Neural cell (in vitro differentiated cells): ENCODE results near the gene BMPR1B. TPM values are rescaled to one million over a fixed set of nuclear protein-coding genes. Genes with fewer than 3 reads are reported as not detected.
"Not testable (repeated sequence)": the region's sequence is repeated elsewhere in the genome, so short reads cannot be mapped to it uniquely, and the experiment has no call there.

Experiments
- H2AFZ ChIP-seq: fragments of 200-600, 300-800 bp; sonication (generic), shearing (Covaris generic); 2 replicates; pipeline ENCODE4 v1.6.0; 2014; ENCODE audit warnings: low read depth, mild to moderate bottlenecking, antibody characterized with exemption, low read length, moderate library complexity
- H3F3A ChIP-seq: fragments of 200-600 bp; shearing (Covaris generic); 2 replicates; pipeline ENCODE4 v1.6.1; 2016; ENCODE audit warnings: mild to moderate bottlenecking, moderate library complexity, mixed read lengths, antibody characterized with exemption, low read length; ENCODE audit not compliant: insufficient read depth, poor library complexity, severe bottlenecking
- H3K27ac ChIP-seq: fragments of 200-600, 300-800 bp; sonication (generic), shearing (Covaris generic); 2 replicates; pipeline ENCODE4 v1.5.1; 2014; ENCODE audit warnings: mild to moderate bottlenecking, low read length, moderate library complexity
- H3K27me3 ChIP-seq: fragments of 300-800, 200-600 bp; sonication (generic), shearing (Covaris generic); 2 replicates; pipeline ENCODE4 v1.6.0; 2014; ENCODE audit warnings: mild to moderate bottlenecking, low read depth, low read length, moderate library complexity; ENCODE audit not compliant: insufficient read depth
- H3K36me3 ChIP-seq: fragments of 300-800, 200-600 bp; sonication (generic), shearing (Covaris generic); 2 replicates; pipeline ENCODE4 v1.5.1; 2014; ENCODE audit warnings: mild to moderate bottlenecking, antibody characterized with exemption, low read length, moderate library complexity; ENCODE audit not compliant: insufficient read depth
- H3K4me2 ChIP-seq: fragments of 300-800, 200-600 bp; sonication (generic), shearing (Covaris generic); 2 replicates; pipeline ENCODE4 v1.6.0; 2014; ENCODE audit warnings: mild to moderate bottlenecking, low read length
- H3K4me3 ChIP-seq: fragments of 300-800, 200-600 bp; sonication (generic), shearing (Covaris generic); 2 replicates; pipeline ENCODE4 v1.5.1; 2014; ENCODE audit warnings: mild to moderate bottlenecking, low read length, moderate library complexity
- H3K79me2 ChIP-seq: fragments of 200-600 bp; shearing (Covaris generic); replicated peaks from 2 replicates; pipeline ENCODE4 v1.6.0; 2014; ENCODE audit warnings: mild to moderate bottlenecking, low read length, moderate library complexity; ENCODE audit not compliant: insufficient read depth
- H3K9ac ChIP-seq: fragments of 300-800, 200-600 bp; sonication (generic), shearing (Covaris generic); 2 replicates; pipeline ENCODE4 v1.6.1; 2016; ENCODE audit warnings: mild to moderate bottlenecking, low read length, mixed read lengths
- H3K9me2 ChIP-seq: fragments of 200-600 bp; shearing (Covaris generic); 2 replicates; pipeline ENCODE4 v1.6.1; 2016; ENCODE audit warnings: mild to moderate bottlenecking, low read length, mixed read lengths; ENCODE audit not compliant: insufficient read depth
- H3K9me3 ChIP-seq: fragments of 200-600, 300-800 bp; sonication (generic), shearing (Covaris generic); 2 replicates; pipeline ENCODE4 v1.6.1; 2016; ENCODE audit warnings: mild to moderate bottlenecking, mixed run types, low read length, moderate library complexity, mixed read lengths
- H4K20me1 ChIP-seq: fragments of 200-600 bp; shearing (Covaris generic); 2 replicates; pipeline ENCODE4 v1.6.1; 2016; ENCODE audit warnings: mild to moderate bottlenecking, mixed run types; ENCODE audit not compliant: insufficient read depth
- EP300 ChIP-seq: fragments of 450-650 bp; conservative IDR thresholded peaks from 2 replicates; pipeline ENCODE4 v1.6.1; 2014; ENCODE audit warnings: antibody characterized with exemption, mild to moderate bottlenecking, moderate library complexity; ENCODE audit not compliant: poor library complexity, severe bottlenecking
- EZH2 ChIP-seq: fragments of 200-600, 300-800 bp; shearing (Covaris generic), sonication (generic); IDR thresholded peaks from 2 replicates; pipeline ENCODE4 v1.6.1; 2014; ENCODE audit warnings: antibody characterized with exemption, low read length, borderline replicate concordance, mild to moderate bottlenecking; ENCODE audit not compliant: insufficient read depth, poor library complexity, severe bottlenecking
- MXI1 ChIP-seq: fragments of 450-650 bp; conservative IDR thresholded peaks from 2 replicates; pipeline ENCODE4 v1.6.1; 2014; ENCODE audit warnings: antibody characterized with exemption, mild to moderate bottlenecking; ENCODE audit not compliant: poor library complexity, severe bottlenecking
- POLR2AphosphoS5 ChIP-seq: IDR thresholded peaks from 2 replicates; pipeline ENCODE4 v1.6.1; 2012
- RAD21 ChIP-seq: fragments of 450-650 bp; conservative IDR thresholded peaks from 2 replicates; pipeline ENCODE4 v1.6.1; 2014; ENCODE audit warnings: antibody characterized with exemption, mild to moderate bottlenecking, moderate library complexity
- SMC3 ChIP-seq: fragments of 450-650 bp; conservative IDR thresholded peaks from 2 replicates; pipeline ENCODE4 v1.6.1; 2014; ENCODE audit warnings: antibody characterized with exemption, mild to moderate bottlenecking, moderate library complexity; ENCODE audit not compliant: poor library complexity
- TAF1 ChIP-seq: IDR thresholded peaks from 2 replicates; pipeline ENCODE4 v1.6.1; 2012; ENCODE audit warnings: low read depth
- polyA plus RNA-seq: library from polyadenylated mRNA; depleted of rRNA; stranded (reverse); fragments of >200 nt; gene quantifications from 2 replicates; pipeline ENCODE4 v1.2.3, GENCODE V29; 2014
- TF ChIP-seq, protein P1 (sequence below): fragments of 450-650 bp; IDR thresholded peaks from 2 replicates; pipeline ENCODE4 v1.5.1; 2014; ENCODE audit warnings: antibody characterized with exemption, mild to moderate bottlenecking, moderate library complexity; ENCODE audit not compliant: poor library complexity, severe bottlenecking
- TF ChIP-seq, protein P2 (sequence below): IDR thresholded peaks from 2 replicates; pipeline ENCODE4 v1.6.1; 2012; ENCODE audit warnings: borderline replicate concordance

BMPR1B gene
- polyA plus RNA-seq, 1 donor from 2014 or later, result 1.6 TPM

DNA sequence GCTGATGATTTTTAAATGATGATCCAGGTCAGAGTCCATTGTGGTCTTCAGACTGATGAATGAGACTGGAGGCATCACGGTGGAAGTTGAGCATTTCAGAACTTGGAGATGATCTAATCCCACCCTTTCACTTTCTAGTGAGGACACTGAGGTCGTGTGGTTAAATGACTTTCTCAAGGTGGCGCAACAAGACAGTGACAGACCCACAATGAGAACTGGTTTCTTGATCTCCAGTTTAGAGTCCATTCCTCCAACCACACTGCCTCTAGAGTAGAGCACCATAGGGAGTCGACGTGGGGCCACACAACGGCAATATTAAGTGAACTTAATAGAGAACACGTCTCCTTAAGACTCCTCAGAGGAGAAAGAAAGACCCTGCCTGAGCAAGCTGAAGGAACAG is 410.1 kb downstream of the BMPR1B start:
- Histone ChIP-seq H3K9me2 (no peaks in the 10 kb centered on the region), H3K79me2 (no peaks in the 10 kb centered on the region), H3K4me3 (no peak overlapping the region), H3K9me3 (no peaks in the 10 kb centered on the region), H3K27ac (no peak overlapping the region), H3K9ac (no peak overlapping the region), H3K27me3 (no peaks in the 10 kb centered on the region), H3F3A (no peaks in the 10 kb centered on the region), H2AFZ (no peak overlapping the region), H3K36me3 (no peaks in the 10 kb centered on the region), H3K4me2 (no peak overlapping the region), H4K20me1 (no peaks in the 10 kb centered on the region)
- no peak for TF ChIP-seq SMC3
- no peak for TF ChIP-seq MXI1
- TF ChIP-seq TAF1, result no peak
- TF ChIP-seq, protein P1, sequence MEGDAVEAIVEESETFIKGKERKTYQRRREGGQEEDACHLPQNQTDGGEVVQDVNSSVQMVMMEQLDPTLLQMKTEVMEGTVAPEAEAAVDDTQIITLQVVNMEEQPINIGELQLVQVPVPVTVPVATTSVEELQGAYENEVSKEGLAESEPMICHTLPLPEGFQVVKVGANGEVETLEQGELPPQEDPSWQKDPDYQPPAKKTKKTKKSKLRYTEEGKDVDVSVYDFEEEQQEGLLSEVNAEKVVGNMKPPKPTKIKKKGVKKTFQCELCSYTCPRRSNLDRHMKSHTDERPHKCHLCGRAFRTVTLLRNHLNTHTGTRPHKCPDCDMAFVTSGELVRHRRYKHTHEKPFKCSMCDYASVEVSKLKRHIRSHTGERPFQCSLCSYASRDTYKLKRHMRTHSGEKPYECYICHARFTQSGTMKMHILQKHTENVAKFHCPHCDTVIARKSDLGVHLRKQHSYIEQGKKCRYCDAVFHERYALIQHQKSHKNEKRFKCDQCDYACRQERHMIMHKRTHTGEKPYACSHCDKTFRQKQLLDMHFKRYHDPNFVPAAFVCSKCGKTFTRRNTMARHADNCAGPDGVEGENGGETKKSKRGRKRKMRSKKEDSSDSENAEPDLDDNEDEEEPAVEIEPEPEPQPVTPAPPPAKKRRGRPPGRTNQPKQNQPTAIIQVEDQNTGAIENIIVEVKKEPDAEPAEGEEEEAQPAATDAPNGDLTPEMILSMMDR, result no peak
- TF ChIP-seq, protein P2, sequence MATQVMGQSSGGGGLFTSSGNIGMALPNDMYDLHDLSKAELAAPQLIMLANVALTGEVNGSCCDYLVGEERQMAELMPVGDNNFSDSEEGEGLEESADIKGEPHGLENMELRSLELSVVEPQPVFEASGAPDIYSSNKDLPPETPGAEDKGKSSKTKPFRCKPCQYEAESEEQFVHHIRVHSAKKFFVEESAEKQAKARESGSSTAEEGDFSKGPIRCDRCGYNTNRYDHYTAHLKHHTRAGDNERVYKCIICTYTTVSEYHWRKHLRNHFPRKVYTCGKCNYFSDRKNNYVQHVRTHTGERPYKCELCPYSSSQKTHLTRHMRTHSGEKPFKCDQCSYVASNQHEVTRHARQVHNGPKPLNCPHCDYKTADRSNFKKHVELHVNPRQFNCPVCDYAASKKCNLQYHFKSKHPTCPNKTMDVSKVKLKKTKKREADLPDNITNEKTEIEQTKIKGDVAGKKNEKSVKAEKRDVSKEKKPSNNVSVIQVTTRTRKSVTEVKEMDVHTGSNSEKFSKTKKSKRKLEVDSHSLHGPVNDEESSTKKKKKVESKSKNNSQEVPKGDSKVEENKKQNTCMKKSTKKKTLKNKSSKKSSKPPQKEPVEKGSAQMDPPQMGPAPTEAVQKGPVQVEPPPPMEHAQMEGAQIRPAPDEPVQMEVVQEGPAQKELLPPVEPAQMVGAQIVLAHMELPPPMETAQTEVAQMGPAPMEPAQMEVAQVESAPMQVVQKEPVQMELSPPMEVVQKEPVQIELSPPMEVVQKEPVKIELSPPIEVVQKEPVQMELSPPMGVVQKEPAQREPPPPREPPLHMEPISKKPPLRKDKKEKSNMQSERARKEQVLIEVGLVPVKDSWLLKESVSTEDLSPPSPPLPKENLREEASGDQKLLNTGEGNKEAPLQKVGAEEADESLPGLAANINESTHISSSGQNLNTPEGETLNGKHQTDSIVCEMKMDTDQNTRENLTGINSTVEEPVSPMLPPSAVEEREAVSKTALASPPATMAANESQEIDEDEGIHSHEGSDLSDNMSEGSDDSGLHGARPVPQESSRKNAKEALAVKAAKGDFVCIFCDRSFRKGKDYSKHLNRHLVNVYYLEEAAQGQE, result no peak
- no peak for TF ChIP-seq EZH2
- TF ChIP-seq RAD21, result no peak
- no peak for TF ChIP-seq POLR2AphosphoS5

DNA sequence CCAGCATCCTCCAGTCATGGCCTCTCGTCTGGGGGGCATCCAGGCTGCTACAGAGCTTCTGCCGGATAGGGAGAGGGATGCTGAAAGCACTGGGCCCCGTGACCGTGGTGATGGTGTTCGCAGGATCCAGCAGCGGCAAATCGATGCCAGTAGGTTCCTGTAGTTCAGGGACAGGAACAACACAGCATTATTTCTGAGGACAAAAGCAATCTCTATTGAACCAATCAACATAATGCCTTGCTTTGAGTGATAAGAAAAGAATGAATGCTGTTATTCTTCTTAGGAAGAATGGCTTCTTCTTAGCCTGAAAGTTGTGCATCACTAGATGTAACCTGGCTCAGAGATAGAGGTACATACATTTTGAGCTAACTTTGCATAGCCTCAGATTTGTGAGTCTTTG is 412.4 kb downstream of the BMPR1B start:
- Histone ChIP-seq H3K9ac (no peak overlapping the region), H3K4me3 (no peak overlapping the region), H4K20me1 (no peaks in the 10 kb centered on the region), H2AFZ (no peak overlapping the region), H3K27me3 (no peaks in the 10 kb centered on the region), H3K27ac (no peak overlapping the region), H3K9me3 (no peaks in the 10 kb centered on the region), H3K4me2 (no peak overlapping the region), H3F3A (no peaks in the 10 kb centered on the region), H3K36me3 (no peaks in the 10 kb centered on the region), H3K79me2 (no peaks in the 10 kb centered on the region), H3K9me2 (no peaks in the 10 kb centered on the region)
- TF ChIP-seq SMC3 (no peak), EP300 (no peak), MXI1 (no peak), RAD21 (no peak), EZH2 (no peak)

DNA sequence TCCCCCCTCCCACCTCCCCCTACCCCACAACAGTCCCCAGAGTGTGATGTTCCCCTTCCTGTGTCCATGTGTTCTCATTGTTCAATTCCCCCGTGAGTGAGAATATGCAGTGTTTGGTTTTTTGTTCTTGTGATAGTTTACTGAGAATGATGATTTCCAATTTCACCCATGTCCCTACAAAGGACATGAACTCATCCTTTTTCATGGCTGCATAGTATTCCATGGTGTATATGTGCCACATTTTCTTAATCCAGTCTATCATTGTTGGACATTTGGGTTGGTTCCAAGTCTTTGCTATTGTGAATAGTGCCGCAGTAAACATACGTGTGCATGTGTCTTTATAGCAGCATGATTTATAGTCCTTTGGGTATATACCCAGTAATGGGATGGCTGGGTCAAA is 413.6 kb downstream of the BMPR1B start:
- not testable (repeated sequence) for H3K79me2 ChIP-seq, H3K36me3 ChIP-seq, H3K9me2 ChIP-seq

More for the DNA sequence above, 413.6 kb downstream of the BMPR1B start:
- not testable (repeated sequence) for H3K27ac ChIP-seq, H3K4me3 ChIP-seq, H3K9me3 ChIP-seq, H3K9ac ChIP-seq, H3F3A ChIP-seq, H2AFZ ChIP-seq, H3K4me2 ChIP-seq, H3K27me3 ChIP-seq, H4K20me1 ChIP-seq
